IPS-18c (cell line): Measurements from ENCODE around the gene CSAD.

Source experiments
- H3K4me3 ChIP-seq: 2 replicates; pipeline ENCODE4 v1.7.0; 2013; ENCODE audit warnings: low read depth, mild to moderate bottlenecking, low read length, moderate library complexity; ENCODE audit not compliant: insufficient read depth
- H3K9me3 ChIP-seq: one replicate; pipeline ENCODE4 v1.6.1; 2013; ENCODE audit warnings: mild to moderate bottlenecking, low read length, moderate library complexity; ENCODE audit not compliant: control insufficient read depth, insufficient read depth

The CSAD gene

GRCh38 chr12:53220694-53221202 is 40.0 kb upstream of the CSAD start:
- no peaks in the 10 kb centered on the region for H3K9me3 ChIP-seq
- H3K4me3 ChIP-seq, result peak overlapping the region; percentile 86

- Histone ChIP-seq H3K9me3 (no peaks in the 10 kb centered on the region), H3K4me3 (peak overlapping the region; percentile 86)
Observed at GRCh38 chr12:53219956-53220693, 39.4 kb upstream of the CSAD start.

- no peaks in the 10 kb centered on the region for H3K9me3 ChIP-seq
- peak overlapping the region; percentile 86 for H3K4me3 ChIP-seq
Observed at GRCh38 chr12:53219292-53219955, 38.7 kb upstream of the CSAD start.

GRCh38 chr12:53218551-53219291 is 38.0 kb upstream of the CSAD start:
- H3K4me3 ChIP-seq, result peak overlapping the region; percentile 86

GRCh38 chr12:53217931-53218307 is 37.2 kb upstream of the CSAD start:
- Histone ChIP-seq H3K9me3 (no peaks in the 10 kb centered on the region), H3K4me3 (peak overlapping the region; percentile 86)

More at GRCh38 chr12:53218551-53219291, 38.0 kb upstream of the CSAD start:
- no peaks in the 10 kb centered on the region for H3K9me3 ChIP-seq

- H3K9me3 ChIP-seq, result no peaks in the 10 kb centered on the region
- peak overlapping the region; percentile 86 for H3K4me3 ChIP-seq
Observed at GRCh38 chr12:53217051-53217930, 36.6 kb upstream of the CSAD start.

GRCh38 chr12:53215497-53215896 is 34.8 kb upstream of the CSAD start:
- no peaks in the 10 kb centered on the region for H3K9me3 ChIP-seq
- H3K4me3 ChIP-seq, result no peak overlapping the region

- no peaks in the 10 kb centered on the region for H3K9me3 ChIP-seq
- no peak overlapping the region for H3K4me3 ChIP-seq
Observed at GRCh38 chr12:53214687-53215455, 34.1 kb upstream of the CSAD start.

- H3K9me3 ChIP-seq, result no peaks in the 10 kb centered on the region
- H3K4me3 ChIP-seq, result no peak overlapping the region
Observed at GRCh38 chr12:53214221-53214620, 33.5 kb upstream of the CSAD start.

- H3K9me3 ChIP-seq, result no peaks in the 10 kb centered on the region
- H3K4me3 ChIP-seq, result no peak overlapping the region
Observed at GRCh38 chr12:53213348-53213747, 32.6 kb upstream of the CSAD start.

GRCh38 chr12:53212931-53213330 is 32.2 kb upstream of the CSAD start:
- Histone ChIP-seq H3K4me3 (no peak overlapping the region), H3K9me3 (no peaks in the 10 kb centered on the region)

GRCh38 chr12:53211476-53212381 is 31.0 kb upstream of the CSAD start:
- H3K9me3 ChIP-seq, result no peaks in the 10 kb centered on the region
- H3K4me3 ChIP-seq, result no peak overlapping the region

GRCh38 chr12:53210843-53211242 is 30.1 kb upstream of the CSAD start:
- H3K9me3 ChIP-seq, result no peaks in the 10 kb centered on the region
- H3K4me3 ChIP-seq, result no peak overlapping the region

GRCh38 chr12:53208877-53209463 is 28.2 kb upstream of the CSAD start:
- H3K9me3 ChIP-seq, result no peaks in the 10 kb centered on the region

GRCh38 chr12:53208435-53208834 is 27.7 kb upstream of the CSAD start:
- H3K9me3 ChIP-seq, result no peaks in the 10 kb centered on the region
- no peak overlapping the region for H3K4me3 ChIP-seq

More at GRCh38 chr12:53208877-53209463, 28.2 kb upstream of the CSAD start:
- no peak overlapping the region for H3K4me3 ChIP-seq
